SK-N-SH treated with all-trans-retinoic acid at 6 μM for 48 hours (cell line): ENCODE data around the gene ST6GAL2.

Experiments used
- ATAC-seq: fragments of 200-7000 bp; cut with Tn5 transposase; 3 replicates; pipeline ENCODE4 v1.9.1; 2020; ENCODE audit warnings: mild to moderate bottlenecking, moderate library complexity
- ARNTL ChIP-seq: fragments of 450-650 bp; formaldehyde crosslinking; IDR thresholded peaks from 2 replicates; pipeline ENCODE4 v1.5.0; 2020; ENCODE audit warnings: low read depth, mild to moderate bottlenecking, moderate library complexity, borderline replicate concordance
- BACH2 ChIP-seq: fragments of 250-450 bp; sonication (Bioruptor Pico); IDR thresholded peaks from 2 replicates; pipeline ENCODE4 v1.9.0; 2021; ENCODE audit warnings: mild to moderate bottlenecking, borderline replicate concordance
- CSDC2 ChIP-seq: fragments of 250-450 bp; sonication (Bioruptor Pico); IDR thresholded peaks from 2 replicates; pipeline ENCODE4 v1.5.0; 2020; ENCODE audit warnings: mild to moderate bottlenecking, moderate library complexity
- ESRRG ChIP-seq: fragments of 250-450 bp; sonication (Bioruptor Pico); IDR thresholded peaks from 2 replicates; pipeline ENCODE4 v1.6.1; 2021; ENCODE audit warnings: mild to moderate bottlenecking
- GLIS3 ChIP-seq: fragments of 250-450 bp; sonication (Bioruptor Pico); IDR thresholded peaks from 2 replicates; pipeline ENCODE4 v1.5.0; 2020; ENCODE audit warnings: mild to moderate bottlenecking, moderate library complexity
- OSR1 ChIP-seq: fragments of 250-450 bp; sonication (Bioruptor Pico); IDR thresholded peaks from 2 replicates; pipeline ENCODE4 v1.8.0; 2022; ENCODE audit warnings: moderate library complexity, mild to moderate bottlenecking, inconsistent platforms
- RARB ChIP-seq: fragments of 250-450 bp; sonication (Bioruptor Pico); IDR thresholded peaks from 2 replicates; pipeline ENCODE4 v1.8.0; 2021; ENCODE audit warnings: mild to moderate bottlenecking, moderate library complexity
- SNAI2 ChIP-seq: fragments of 250-450 bp; sonication (Bioruptor Pico); IDR thresholded peaks from 2 replicates; pipeline ENCODE4 v1.5.0; 2020; ENCODE audit warnings: mild to moderate bottlenecking, moderate library complexity
- TCF4 ChIP-seq: fragments of 250-450 bp; sonication (Bioruptor Pico); IDR thresholded peaks from 2 replicates; pipeline ENCODE4 v1.8.0; 2021; ENCODE audit warnings: mild to moderate bottlenecking, moderate library complexity, borderline replicate concordance
- TOX ChIP-seq: fragments of 250-450 bp; sonication (Bioruptor Pico); IDR thresholded peaks from 2 replicates; pipeline ENCODE4 v1.8.0; 2021; ENCODE audit warnings: mild to moderate bottlenecking, moderate library complexity, borderline replicate concordance
- ZC3H10 ChIP-seq: fragments of 250-450 bp; sonication (Bioruptor Pico); IDR thresholded peaks from 2 replicates; pipeline ENCODE4 v1.5.1; 2021; ENCODE audit warnings: mild to moderate bottlenecking, moderate library complexity
- ZFP3 ChIP-seq: fragments of 250-450 bp; sonication (Bioruptor Pico); IDR thresholded peaks from 2 replicates; pipeline ENCODE4 v1.5.0; 2020; ENCODE audit warnings: mild to moderate bottlenecking, moderate library complexity
- ZFP30 ChIP-seq: fragments of 450-650 bp; formaldehyde crosslinking; IDR thresholded peaks from 2 replicates; pipeline ENCODE4 v1.5.0; 2022; ENCODE audit warnings: mild to moderate bottlenecking, moderate library complexity
- ZNF565 ChIP-seq: fragments of 450-650 bp; formaldehyde crosslinking; conservative IDR thresholded peaks from 2 replicates; pipeline ENCODE4 v1.5.0; 2020; ENCODE audit warnings: low read depth, mild to moderate bottlenecking, moderate library complexity
- ZNF70 ChIP-seq: fragments of 450-650 bp; formaldehyde crosslinking; IDR thresholded peaks from 2 replicates; pipeline ENCODE4 v1.5.0; 2020; ENCODE audit warnings: mild to moderate bottlenecking, moderate library complexity
- ZNF8 ChIP-seq: fragments of 450-650 bp; formaldehyde crosslinking; IDR thresholded peaks from 2 replicates; pipeline ENCODE4 v1.5.0; 2020; ENCODE audit warnings: mild to moderate bottlenecking, moderate library complexity
- TF ChIP-seq, protein P1 (sequence below): fragments of 250-450 bp; sonication (Bioruptor Pico); IDR thresholded peaks from 2 replicates; pipeline ENCODE4 v1.5.0; 2020; ENCODE audit warnings: mild to moderate bottlenecking, moderate library complexity
- TF ChIP-seq, protein P2 (sequence below): fragments of 250-450 bp; sonication (Bioruptor Pico); IDR thresholded peaks from 2 replicates; pipeline ENCODE4 v1.5.1; 2021; ENCODE audit warnings: mild to moderate bottlenecking, moderate library complexity
- TF ChIP-seq, protein P3 (sequence below): fragments of 250-450 bp; sonication (Bioruptor Pico); IDR thresholded peaks from 2 replicates; pipeline ENCODE4 v1.5.1; 2020; ENCODE audit warnings: low read depth, mild to moderate bottlenecking, moderate library complexity
- TF ChIP-seq, protein P4 (sequence below): fragments of 250-450 bp; sonication (Bioruptor Pico); IDR thresholded peaks from 2 replicates; pipeline ENCODE4 v1.8.0; 2020; ENCODE audit warnings: mild to moderate bottlenecking, moderate library complexity, borderline replicate concordance

Gene ST6GAL2

DNA sequence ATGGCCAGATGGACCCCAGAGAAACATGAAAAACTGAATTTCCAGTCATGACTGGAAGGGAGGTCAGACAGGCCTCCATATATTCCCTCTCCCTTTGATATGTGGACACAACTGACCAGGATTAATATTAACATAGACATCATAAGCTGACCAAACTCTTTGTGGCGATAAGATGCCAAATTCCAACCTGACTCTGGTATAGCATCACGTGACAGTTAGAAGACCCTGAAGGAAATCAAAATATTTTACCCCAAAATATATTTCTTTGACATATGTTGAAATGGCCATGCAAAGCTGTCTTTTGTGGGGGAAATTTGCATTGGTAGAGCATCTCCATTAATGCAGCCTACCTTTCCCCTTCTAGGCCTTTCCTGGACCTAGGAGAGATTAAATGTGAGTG lies 36.7 kb downstream of the ST6GAL2 start:
- TF ChIP-seq GLIS3 (no peak), ZFP30 (CRISPR knock-in tag) (no peak), TCF4 (CRISPR knock-in tag) (no peak), ESRRG (CRISPR knock-in tag) (no peak), SNAI2 (CRISPR knock-in tag) (no peak), CSDC2 (CRISPR knock-in tag) (no peak), ZNF8 (CRISPR knock-in tag) (no peak)
- TF ChIP-seq, protein P1, sequence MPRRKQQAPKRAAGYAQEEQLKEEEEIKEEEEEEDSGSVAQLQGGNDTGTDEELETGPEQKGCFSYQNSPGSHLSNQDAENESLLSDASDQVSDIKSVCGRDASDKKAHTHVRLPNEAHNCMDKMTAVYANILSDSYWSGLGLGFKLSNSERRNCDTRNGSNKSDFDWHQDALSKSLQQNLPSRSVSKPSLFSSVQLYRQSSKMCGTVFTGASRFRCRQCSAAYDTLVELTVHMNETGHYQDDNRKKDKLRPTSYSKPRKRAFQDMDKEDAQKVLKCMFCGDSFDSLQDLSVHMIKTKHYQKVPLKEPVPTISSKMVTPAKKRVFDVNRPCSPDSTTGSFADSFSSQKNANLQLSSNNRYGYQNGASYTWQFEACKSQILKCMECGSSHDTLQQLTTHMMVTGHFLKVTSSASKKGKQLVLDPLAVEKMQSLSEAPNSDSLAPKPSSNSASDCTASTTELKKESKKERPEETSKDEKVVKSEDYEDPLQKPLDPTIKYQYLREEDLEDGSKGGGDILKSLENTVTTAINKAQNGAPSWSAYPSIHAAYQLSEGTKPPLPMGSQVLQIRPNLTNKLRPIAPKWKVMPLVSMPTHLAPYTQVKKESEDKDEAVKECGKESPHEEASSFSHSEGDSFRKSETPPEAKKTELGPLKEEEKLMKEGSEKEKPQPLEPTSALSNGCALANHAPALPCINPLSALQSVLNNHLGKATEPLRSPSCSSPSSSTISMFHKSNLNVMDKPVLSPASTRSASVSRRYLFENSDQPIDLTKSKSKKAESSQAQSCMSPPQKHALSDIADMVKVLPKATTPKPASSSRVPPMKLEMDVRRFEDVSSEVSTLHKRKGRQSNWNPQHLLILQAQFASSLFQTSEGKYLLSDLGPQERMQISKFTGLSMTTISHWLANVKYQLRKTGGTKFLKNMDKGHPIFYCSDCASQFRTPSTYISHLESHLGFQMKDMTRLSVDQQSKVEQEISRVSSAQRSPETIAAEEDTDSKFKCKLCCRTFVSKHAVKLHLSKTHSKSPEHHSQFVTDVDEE (CRISPR knock-in tag): no peak
- TF ChIP-seq, all 23 proteins: peak for 0
- ATAC-seq: no peak

DNA sequence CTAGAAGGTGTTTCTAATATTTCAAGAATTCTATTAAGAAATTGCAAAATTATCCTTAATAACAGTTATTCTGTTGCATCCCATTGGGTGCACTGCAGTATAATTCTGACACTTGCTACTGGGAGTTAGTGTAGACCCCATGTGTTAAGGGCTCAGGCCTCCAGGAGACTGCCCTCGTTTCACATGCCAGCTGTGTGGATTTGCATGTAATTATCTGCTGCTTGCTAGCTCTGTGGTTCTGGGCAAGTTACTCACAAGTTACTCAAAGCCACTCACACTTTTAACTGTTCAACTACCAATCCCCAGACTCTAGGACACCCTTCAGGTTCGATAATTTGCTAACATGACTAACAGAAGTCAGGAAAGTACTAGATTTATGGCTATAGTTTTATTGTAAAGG lies 38.6 kb downstream of the ST6GAL2 start:
- no peak for TF ChIP-seq TCF4 (CRISPR knock-in tag)
- TF ChIP-seq, protein P2, sequence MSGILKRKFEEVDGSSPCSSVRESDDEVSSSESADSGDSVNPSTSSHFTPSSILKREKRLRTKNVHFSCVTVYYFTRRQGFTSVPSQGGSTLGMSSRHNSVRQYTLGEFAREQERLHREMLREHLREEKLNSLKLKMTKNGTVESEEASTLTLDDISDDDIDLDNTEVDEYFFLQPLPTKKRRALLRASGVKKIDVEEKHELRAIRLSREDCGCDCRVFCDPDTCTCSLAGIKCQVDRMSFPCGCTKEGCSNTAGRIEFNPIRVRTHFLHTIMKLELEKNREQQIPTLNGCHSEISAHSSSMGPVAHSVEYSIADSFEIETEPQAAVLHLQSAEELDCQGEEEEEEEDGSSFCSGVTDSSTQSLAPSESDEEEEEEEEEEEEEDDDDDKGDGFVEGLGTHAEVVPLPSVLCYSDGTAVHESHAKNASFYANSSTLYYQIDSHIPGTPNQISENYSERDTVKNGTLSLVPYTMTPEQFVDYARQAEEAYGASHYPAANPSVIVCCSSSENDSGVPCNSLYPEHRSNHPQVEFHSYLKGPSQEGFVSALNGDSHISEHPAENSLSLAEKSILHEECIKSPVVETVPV (CRISPR knock-in tag): no peak
- no peak for TF ChIP-seq OSR1
- no peak for TF ChIP-seq ESRRG (CRISPR knock-in tag)
- no peak for TF ChIP-seq BACH2 (CRISPR knock-in tag)
- TF ChIP-seq, protein P3, sequence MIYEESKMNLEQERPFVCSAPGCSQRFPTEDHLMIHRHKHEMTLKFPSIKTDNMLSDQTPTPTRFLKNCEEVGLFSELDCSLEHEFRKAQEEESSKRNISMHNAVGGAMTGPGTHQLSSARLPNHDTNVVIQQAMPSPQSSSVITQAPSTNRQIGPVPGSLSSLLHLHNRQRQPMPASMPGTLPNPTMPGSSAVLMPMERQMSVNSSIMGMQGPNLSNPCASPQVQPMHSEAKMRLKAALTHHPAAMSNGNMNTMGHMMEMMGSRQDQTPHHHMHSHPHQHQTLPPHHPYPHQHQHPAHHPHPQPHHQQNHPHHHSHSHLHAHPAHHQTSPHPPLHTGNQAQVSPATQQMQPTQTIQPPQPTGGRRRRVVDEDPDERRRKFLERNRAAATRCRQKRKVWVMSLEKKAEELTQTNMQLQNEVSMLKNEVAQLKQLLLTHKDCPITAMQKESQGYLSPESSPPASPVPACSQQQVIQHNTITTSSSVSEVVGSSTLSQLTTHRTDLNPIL (CRISPR knock-in tag): no peak
- no peak for TF ChIP-seq RARB (CRISPR knock-in tag)
- no peak for TF ChIP-seq GLIS3
- no peak for TF ChIP-seq ZNF8 (CRISPR knock-in tag)
- TF ChIP-seq, protein P1 (CRISPR knock-in tag): no peak
- TF ChIP-seq CSDC2 (CRISPR knock-in tag): no peak
- TF ChIP-seq ZFP3 (CRISPR knock-in tag): no peak
- TF ChIP-seq ZC3H10 (CRISPR knock-in tag): no peak
- TF ChIP-seq ZNF565 (CRISPR knock-in tag): no peak
- TF ChIP-seq ZFP30 (CRISPR knock-in tag): no peak
- TF ChIP-seq, protein P4, sequence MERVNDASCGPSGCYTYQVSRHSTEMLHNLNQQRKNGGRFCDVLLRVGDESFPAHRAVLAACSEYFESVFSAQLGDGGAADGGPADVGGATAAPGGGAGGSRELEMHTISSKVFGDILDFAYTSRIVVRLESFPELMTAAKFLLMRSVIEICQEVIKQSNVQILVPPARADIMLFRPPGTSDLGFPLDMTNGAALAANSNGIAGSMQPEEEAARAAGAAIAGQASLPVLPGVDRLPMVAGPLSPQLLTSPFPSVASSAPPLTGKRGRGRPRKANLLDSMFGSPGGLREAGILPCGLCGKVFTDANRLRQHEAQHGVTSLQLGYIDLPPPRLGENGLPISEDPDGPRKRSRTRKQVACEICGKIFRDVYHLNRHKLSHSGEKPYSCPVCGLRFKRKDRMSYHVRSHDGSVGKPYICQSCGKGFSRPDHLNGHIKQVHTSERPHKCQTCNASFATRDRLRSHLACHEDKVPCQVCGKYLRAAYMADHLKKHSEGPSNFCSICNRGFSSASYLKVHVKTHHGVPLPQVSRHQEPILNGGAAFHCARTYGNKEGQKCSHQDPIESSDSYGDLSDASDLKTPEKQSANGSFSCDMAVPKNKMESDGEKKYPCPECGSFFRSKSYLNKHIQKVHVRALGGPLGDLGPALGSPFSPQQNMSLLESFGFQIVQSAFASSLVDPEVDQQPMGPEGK: no peak
- TF ChIP-seq ARNTL: no peak
- TF ChIP-seq TOX (CRISPR knock-in tag): no peak
- no peak for TF ChIP-seq SNAI2 (CRISPR knock-in tag)
- ATAC-seq: no peak

DNA sequence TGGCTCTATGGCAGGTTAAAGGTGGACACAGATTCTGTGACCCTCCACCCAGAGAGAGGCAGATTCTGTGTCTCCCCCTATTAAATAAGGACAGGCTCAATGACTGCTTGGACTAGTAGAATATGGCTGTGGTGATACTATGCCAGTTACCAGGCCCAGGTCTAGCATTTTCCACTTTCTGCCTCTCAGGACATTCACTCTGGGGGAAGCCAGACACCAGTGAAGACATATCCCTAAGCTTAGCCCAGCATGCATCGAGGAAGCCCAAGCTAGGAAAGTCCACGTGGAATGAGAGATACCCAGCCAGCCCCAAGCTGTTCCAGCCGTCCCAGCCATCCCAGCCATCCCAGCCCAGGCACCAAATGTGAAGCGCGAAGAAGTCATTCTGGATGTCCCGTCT lies 40.3 kb downstream of the ST6GAL2 start:
- no peak for ATAC-seq
- TF ChIP-seq ZFP3 (CRISPR knock-in tag) (no peak), ZNF70 (no peak), ZC3H10 (CRISPR knock-in tag) (no peak), RARB (CRISPR knock-in tag) (no peak), ARNTL (no peak), TOX (CRISPR knock-in tag) (no peak), SNAI2 (CRISPR knock-in tag) (no peak)
- TF ChIP-seq, protein P2 (CRISPR knock-in tag): no peak
- TF ChIP-seq, protein P4: no peak
- TF ChIP-seq, protein P3 (CRISPR knock-in tag): no peak
